Esophagus muscularis mucosa (tissue), 4 donors: ENCODE results near the gene MSI2. TPM values are rescaled to one million over a fixed set of nuclear protein-coding genes. Genes with fewer than 3 reads are reported as not detected.

ENCODE experiments used
- DNase-seq: peaks from one replicate; pipeline ENCODE4 v3.0.0-alpha.2; 2017; ENCODE audit errors: extremely low spot score
- H3K27ac ChIP-seq, 4 donors: fragments of 200-600 bp; sonication (generic); replicated peaks in 1 of 4; 1 replicate in 3 of 4; 2 replicates in 1 of 4; pipeline ENCODE4 v1.5.1; 2016 to 2019; ENCODE audit warnings: mild to moderate bottlenecking in 1 of 4
- H3K27me3 ChIP-seq, 4 donors: fragments of 200-600 bp; sonication (generic); one replicate each; pipeline versions ENCODE4 v1.5.1 to v1.6.0; 2016 to 2019
- H3K36me3 ChIP-seq, 4 donors: fragments of 200-600 bp; sonication (generic); one replicate each; pipeline ENCODE4 v1.5.1; 2016 to 2019
- H3K4me1 ChIP-seq, 4 donors: fragments of 200-600 bp; sonication (generic); one replicate each; pipeline ENCODE4 v1.5.1; 2016 to 2019
- H3K4me3 ChIP-seq, 4 donors: fragments of 200-600 bp; sonication (generic); 1 replicate in 2 of 4; 2 replicates in 2 of 4; pipeline ENCODE4 v1.5.1; 2016 to 2019; ENCODE audit warnings: mild to moderate bottlenecking in 4 of 4, moderate library complexity in 1 of 4
- H3K9me3 ChIP-seq, 4 donors: fragments of 200-600 bp; sonication (generic); 1 replicate in 3 of 4; 2 replicates in 1 of 4; pipeline ENCODE4 v1.5.1; 2016 to 2019
- EP300 ChIP-seq: sonication (generic); formaldehyde crosslinking; IDR thresholded peaks from one replicate; pipeline ENCODE4 v1.6.1; 2017; ENCODE audit warnings: antibody characterized with exemption
- POLR2A ChIP-seq: fragments of 450-650 bp; IDR thresholded peaks from one replicate; pipeline ENCODE4 v1.6.1; 2017; ENCODE audit warnings: antibody characterized with exemption, moderate library complexity, mild to moderate bottlenecking, low read depth
- POLR2AphosphoS5 ChIP-seq, 2 donors: sonication (generic); formaldehyde crosslinking; IDR thresholded peaks; one replicate each; pipeline ENCODE4 v1.6.1; 2017; ENCODE audit warnings: antibody characterized with exemption in 2 of 2
- WGBS: methylation state at CpG from one replicate; pipeline ENCODE4 v1.1.5; 2018; 5-methylcytosine and 5-hydroxymethylcytosine counted together
- intact Hi-C: fragments of 100-400 bp; cut with DNase I; formaldehyde crosslinking; loops from one replicate; pipeline ENCODE4 v1.15.1; 2023
- total RNA-seq, 4 donors: library from RNA; depleted of rRNA; stranded (reverse); fragments of >200 nt; gene quantifications; one replicate each; pipeline versions ENCODE4 v1.1.0 to v1.2.1, GENCODE V29; 2016
- TF ChIP-seq, protein P1 (sequence below), 3 experiments: fragments of 200-600 bp in 2 of 3; fragments of 450-650 bp in 1 of 3; sonication (generic) in 2 of 3; IDR thresholded peaks; one replicate each; pipeline ENCODE4 v1.5.1; 2017 to 2019; ENCODE audit warnings: antibody characterized with exemption in 3 of 3, mild to moderate bottlenecking in 2 of 3, moderate library complexity in 1 of 3

The MSI2 gene
- total RNA-seq, 4 donors from 2014 or later: 28.8 to 39.0 (median 29.6) TPM

DNA sequence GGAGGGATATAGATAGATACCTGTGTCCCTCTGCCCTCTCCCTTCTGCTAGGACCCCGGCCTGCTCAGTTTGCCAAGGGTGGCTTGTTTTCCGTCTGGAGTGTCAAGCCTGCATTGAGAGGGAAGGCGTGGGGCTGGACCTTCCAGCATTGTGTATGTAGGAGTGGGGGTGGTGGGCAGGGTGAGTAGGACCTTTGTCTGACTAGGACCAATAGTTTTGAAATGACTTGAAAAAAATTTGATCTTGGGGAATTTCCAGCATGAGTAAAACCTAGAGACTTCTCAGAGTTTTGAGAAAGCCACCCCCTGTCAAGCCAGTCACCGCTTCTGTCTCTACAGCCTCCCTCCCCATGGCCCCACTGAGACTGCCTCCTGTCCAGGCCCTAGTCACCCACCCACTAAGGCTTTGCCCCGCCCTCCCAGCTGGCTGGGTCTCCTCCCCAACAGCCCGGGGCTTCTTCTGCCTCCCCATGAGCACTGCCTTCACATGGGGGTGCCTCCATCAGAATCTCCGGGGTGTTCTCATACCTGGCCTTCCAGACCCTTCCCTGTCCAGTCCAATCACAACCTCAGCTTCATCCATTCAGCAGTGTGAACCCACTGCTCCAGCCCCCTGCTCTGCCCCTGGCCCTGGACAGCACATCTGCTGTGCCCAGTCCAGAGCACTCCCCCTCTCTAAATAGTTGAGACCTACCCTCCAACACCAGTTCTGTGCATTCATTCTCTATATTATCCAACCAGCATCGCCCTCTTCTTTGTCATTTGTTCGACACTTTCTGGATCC lies 207.0 kb downstream of the MSI2 start:
- intact Hi-C loops: no loop called here
- TF ChIP-seq POLR2AphosphoS5 (IDR thresholded peaks at IDR 0.05) (no peak), EP300 (no peak), POLR2A (no peak)
- TF ChIP-seq, protein P1, sequence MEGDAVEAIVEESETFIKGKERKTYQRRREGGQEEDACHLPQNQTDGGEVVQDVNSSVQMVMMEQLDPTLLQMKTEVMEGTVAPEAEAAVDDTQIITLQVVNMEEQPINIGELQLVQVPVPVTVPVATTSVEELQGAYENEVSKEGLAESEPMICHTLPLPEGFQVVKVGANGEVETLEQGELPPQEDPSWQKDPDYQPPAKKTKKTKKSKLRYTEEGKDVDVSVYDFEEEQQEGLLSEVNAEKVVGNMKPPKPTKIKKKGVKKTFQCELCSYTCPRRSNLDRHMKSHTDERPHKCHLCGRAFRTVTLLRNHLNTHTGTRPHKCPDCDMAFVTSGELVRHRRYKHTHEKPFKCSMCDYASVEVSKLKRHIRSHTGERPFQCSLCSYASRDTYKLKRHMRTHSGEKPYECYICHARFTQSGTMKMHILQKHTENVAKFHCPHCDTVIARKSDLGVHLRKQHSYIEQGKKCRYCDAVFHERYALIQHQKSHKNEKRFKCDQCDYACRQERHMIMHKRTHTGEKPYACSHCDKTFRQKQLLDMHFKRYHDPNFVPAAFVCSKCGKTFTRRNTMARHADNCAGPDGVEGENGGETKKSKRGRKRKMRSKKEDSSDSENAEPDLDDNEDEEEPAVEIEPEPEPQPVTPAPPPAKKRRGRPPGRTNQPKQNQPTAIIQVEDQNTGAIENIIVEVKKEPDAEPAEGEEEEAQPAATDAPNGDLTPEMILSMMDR (IDR thresholded peaks at IDR 0.05): no peak
- WGBS: 78% methylated on average over 8 of the region's 9 CpGs
- H3K4me1 ChIP-seq: peaks cover 0 to 8% (median 2%) of the 10 kb centered on the region in 4 donors
- no peaks in the 10 kb centered on the region for H3K9me3 ChIP-seq
- H3K4me3 ChIP-seq: no peak overlapping the region
- no peaks in the 10 kb centered on the region for H3K36me3 ChIP-seq
- DNase-seq: no peak
- H3K27ac ChIP-seq: no peak overlapping the region
- H3K27me3 ChIP-seq: no peaks in the 10 kb centered on the region

DNA sequence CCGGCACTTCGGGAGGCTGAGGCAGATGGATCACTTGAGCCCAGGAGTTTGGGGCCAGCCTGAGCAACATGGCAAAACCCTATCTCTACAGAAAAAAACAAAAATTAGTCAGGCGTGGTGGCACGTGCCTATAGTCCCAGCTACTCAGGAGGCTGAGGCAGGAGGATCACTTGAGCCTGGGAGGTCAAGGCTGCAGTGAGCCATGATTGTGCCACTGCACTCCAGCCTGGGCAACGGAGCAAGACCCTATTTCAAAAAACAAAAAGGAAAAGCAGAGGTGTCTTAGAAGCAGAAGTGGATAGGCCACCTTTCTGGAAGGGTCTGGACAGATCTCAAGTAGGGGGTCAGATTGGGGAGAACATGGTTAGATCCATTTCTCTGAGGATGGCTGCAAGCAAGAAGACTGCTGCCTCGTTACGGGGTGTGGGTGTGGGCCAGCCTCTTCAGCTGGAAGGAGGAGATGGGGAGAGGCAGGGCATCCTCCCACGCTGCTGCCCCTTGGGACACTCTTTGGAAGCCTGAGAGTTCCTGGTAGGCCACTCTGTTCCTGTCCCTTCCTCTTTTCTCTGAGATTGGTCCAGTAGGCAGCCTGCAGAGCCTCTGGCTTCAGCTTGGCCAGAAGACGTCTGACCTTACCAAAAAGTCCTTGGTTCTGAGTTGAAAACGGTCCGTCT lies 208.0 kb downstream of the MSI2 start:
- DNase-seq: no peak
- no peaks in the 10 kb centered on the region for H3K36me3 ChIP-seq
- WGBS: 89% methylated on average over 11 of the region's 11 CpGs
- no peak overlapping the region for H3K4me3 ChIP-seq
- no peak for TF ChIP-seq EP300
- TF ChIP-seq, protein P1 (IDR thresholded peaks at IDR 0.05): no peak
- H3K27ac ChIP-seq: no peak overlapping the region
- H3K27me3 ChIP-seq: no peaks in the 10 kb centered on the region
- peaks cover 0 to 8% (median 0%) of the 10 kb centered on the region in 4 donors for H3K4me1 ChIP-seq
- intact Hi-C loops: no loop called here
- H3K9me3 ChIP-seq: no peaks in the 10 kb centered on the region

DNA sequence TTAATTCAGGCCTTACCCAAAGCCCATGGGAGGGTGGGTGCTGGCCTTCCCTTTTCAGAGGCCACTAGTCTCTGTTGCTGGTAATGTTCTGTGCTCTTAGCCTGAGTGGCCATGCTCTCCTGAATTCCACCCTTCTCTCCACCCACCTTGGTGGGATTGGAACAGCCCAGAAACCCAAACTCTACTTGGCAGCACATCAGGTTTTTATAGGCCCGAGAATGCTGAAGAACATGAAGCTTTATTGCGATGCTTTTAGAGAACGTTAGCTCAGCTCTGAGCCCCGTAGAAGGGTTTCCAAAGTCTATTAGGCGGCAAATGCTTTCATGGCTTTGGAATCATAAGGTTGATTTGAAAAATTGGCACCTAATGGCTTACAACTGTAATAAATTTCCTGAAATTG lies 209.3 kb downstream of the MSI2 start:
- H3K9me3 ChIP-seq: no peaks in the 10 kb centered on the region
- TF ChIP-seq, protein P1 (IDR thresholded peaks at IDR 0.05): no peak
- TF ChIP-seq EP300 (no peak), POLR2AphosphoS5 (IDR thresholded peaks at IDR 0.05) (no peak), POLR2A (no peak)
- H3K27me3 ChIP-seq: no peaks in the 10 kb centered on the region
- intact Hi-C loops: no loop called here
- no peak for DNase-seq
- no peak overlapping the region for H3K4me3 ChIP-seq
- H3K4me1 ChIP-seq: peaks cover 0 to 8% (median 0%) of the 10 kb centered on the region in 4 donors
- 90% methylated on average over 5 of the region's 5 CpGs for WGBS
- no peaks in the 10 kb centered on the region for H3K36me3 ChIP-seq
- H3K27ac ChIP-seq: no peak overlapping the region

DNA sequence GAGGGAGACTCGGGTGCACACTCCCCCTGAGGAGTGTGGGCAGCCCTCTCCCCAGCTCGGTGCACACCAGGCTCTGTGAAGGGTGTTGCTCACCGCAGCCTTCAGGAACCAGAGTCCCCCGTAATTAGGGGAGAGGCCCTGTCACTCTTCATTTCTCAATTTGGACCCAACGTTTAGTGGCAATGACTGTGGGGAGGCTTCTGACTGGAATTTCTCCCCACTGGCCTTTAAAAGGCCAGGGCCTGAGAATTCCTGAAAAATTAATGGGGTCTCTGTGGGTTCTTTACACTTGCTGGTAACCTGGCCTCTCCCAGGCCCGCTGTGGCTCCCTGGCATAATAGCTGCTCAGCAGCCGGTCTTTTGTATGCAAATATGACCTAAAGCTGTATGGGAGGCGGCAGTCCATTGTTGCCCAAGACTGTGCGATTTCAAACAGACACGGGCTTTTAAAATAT lies 209.7 kb downstream of the MSI2 start:
- Histone ChIP-seq H3K4me3 (no peak overlapping the region), H3K4me1 (peaks cover 0 to 8% (median 0%) of the 10 kb centered on the region in 4 donors), H3K27me3 (no peaks in the 10 kb centered on the region), H3K36me3 (no peaks in the 10 kb centered on the region), H3K27ac (no peak overlapping the region), H3K9me3 (no peaks in the 10 kb centered on the region)
- DNase-seq: no peak
- intact Hi-C loops: no loop called here
- WGBS: 92% methylated on average over 9 of the region's 10 CpGs
- TF ChIP-seq, protein P1 (IDR thresholded peaks at IDR 0.05): no peak
- TF ChIP-seq EP300: no peak
- no peak for TF ChIP-seq POLR2A
- TF ChIP-seq POLR2AphosphoS5 (IDR thresholded peaks at IDR 0.05): no peak
